HepG2 (cell line): ENCODE data around the gene KLHL18. TPM values are rescaled to one million over a fixed set of nuclear protein-coding genes. Genes with fewer than 3 reads are reported as not detected.

Source experiments
- FOXA3 ChIP-seq: IDR thresholded peaks from 2 replicates; pipeline ENCODE4 v1.6.1; 2016; ENCODE audit warnings: missing genetic modification reagents, missing compliant biosample characterization
- FOXP1 ChIP-seq, 2 experiments: fragments of 450-650 bp in 1 of 2; IDR thresholded peaks; 2 replicates each; pipeline ENCODE4 v1.6.1; 2017 to 2018; ENCODE audit warnings: antibody characterized with exemption in 1 of 2
- GRHL1 ChIP-seq: sonication (generic); formaldehyde crosslinking; conservative IDR thresholded peaks from 2 replicates; pipeline ENCODE4 v1.8.0; 2022; ENCODE audit warnings: missing genetic modification reagents
- KDM4B ChIP-seq: sonication (generic); formaldehyde crosslinking; IDR thresholded peaks from 2 replicates; pipeline ENCODE4 v1.4.0; 2020; ENCODE audit warnings: missing genetic modification reagents
- MAZ ChIP-seq, 2 experiments: sonication (generic) in 1 of 2; formaldehyde crosslinking in 1 of 2; IDR thresholded peaks; 2 replicates each; pipeline versions ENCODE4 v1.5.0 to v1.6.1; 2012 to 2020; ENCODE audit warnings: low read depth in 2 of 2, mild to moderate bottlenecking in 2 of 2, borderline replicate concordance in 1 of 2, improper control_type of control experiment in 1 of 2, low read length in 1 of 2, missing genetic modification reagents in 1 of 2, moderate library complexity in 1 of 2
- MBNL3 ChIP-seq: fragments of 250-450 bp; sonication (Bioruptor Pico); conservative IDR thresholded peaks from 2 replicates; pipeline ENCODE4 v1.8.0; 2022; ENCODE audit warnings: mild to moderate bottlenecking, inconsistent platforms
- MTF2 ChIP-seq: sonication (generic); formaldehyde crosslinking; IDR thresholded peaks from 2 replicates; pipeline ENCODE4 v1.5.0; 2020; ENCODE audit warnings: missing genetic modification reagents, borderline replicate concordance
- NBN ChIP-seq: fragments of 450-650 bp; conservative IDR thresholded peaks from 2 replicates; pipeline ENCODE4 v1.6.1; 2017
- NKX3-1 ChIP-seq: sonication (generic); formaldehyde crosslinking; IDR thresholded peaks from 2 replicates; pipeline ENCODE4 v1.5.0; 2020; ENCODE audit warnings: missing genetic modification reagents
- PRMT3 ChIP-seq: sonication (generic); formaldehyde crosslinking; IDR thresholded peaks from 2 replicates; pipeline ENCODE4 v1.8.1; 2022; ENCODE audit warnings: low read depth, mild to moderate bottlenecking, moderate library complexity, missing genetic modification reagents, borderline replicate concordance
- REPIN1 ChIP-seq: sonication (generic); formaldehyde crosslinking; IDR thresholded peaks from 2 replicates; pipeline ENCODE4 v1.8.0; 2022; ENCODE audit warnings: missing genetic modification reagents, low read depth, mild to moderate bottlenecking, borderline replicate concordance
- SPEN ChIP-seq: sonication (generic); formaldehyde crosslinking; IDR thresholded peaks from 2 replicates; pipeline ENCODE4 v1.5.1; 2020; ENCODE audit warnings: low read depth, mild to moderate bottlenecking, missing genetic modification reagents
- UBTF ChIP-seq: sonication (generic); formaldehyde crosslinking; IDR thresholded peaks from 2 replicates; pipeline ENCODE4 v1.4.0; 2020; ENCODE audit warnings: mild to moderate bottlenecking, missing genetic modification reagents
- ZBTB40 ChIP-seq, 2 experiments: fragments of 450-650 bp in 1 of 2; sonication (generic) in 1 of 2; formaldehyde crosslinking in 1 of 2; IDR thresholded peaks; 2 replicates each; pipeline versions ENCODE4 v1.6.1 to v1.8.0; 2016 to 2022; ENCODE audit warnings: antibody characterized with exemption in 1 of 2, mild to moderate bottlenecking in 1 of 2, missing genetic modification reagents in 1 of 2
- polyA plus RNA-seq, 8 experiments: library from polyadenylated mRNA; depleted of rRNA in 3 of 8; stranded (reverse) in 7 of 8; unstranded in 1 of 8; fragments of >200 nt; fragmentation: Illumina TruSeq in 4 of 8; extraction: Trizol in 4 of 8; gene quantifications; 2 replicates each; pipeline versions ENCODE4 v1.2.1 to v1.2.3, GENCODE V29; 2011 to 2016; ENCODE audit warnings: low read depth in 4 of 8, missing spikeins in 1 of 8, mixed read lengths in 1 of 8; ENCODE audit not compliant: insufficient read depth in 1 of 8
- total RNA-seq, 5 experiments: library from RNA; depleted of rRNA; stranded (reverse); fragments of >200 nt; fragmentation: Illumina TruSeq; extraction: Trizol; gene quantifications; 2 replicates each; pipeline ENCODE4 v1.2.3, GENCODE V29; 2016; ENCODE audit warnings: low read depth in 1 of 5

The KLHL18 gene
- total and polyA plus RNA-seq, 2 of the 13 experiments (the other 11 are each of a cell fraction or from before 2014, with no cell fraction given), result 17.5 to 18.8 TPM

GRCh38 chr3:47282424-47283192, at the start of gene KLHL18, which contains the start of gene KIF9 (continued):
- TF ChIP-seq NKX3-1 (CRISPR knock-in tag) (no peak), REPIN1 (CRISPR knock-in tag) (peak; percentile 91; the same call in 1 of the 2 replicates), MTF2 (CRISPR knock-in tag) (no peak), MBNL3 (no peak), PRMT3 (CRISPR knock-in tag) (no peak), FOXP1 (IDR thresholded peaks at IDR 0.05) (no peak), FOXP1 (CRISPR knock-in tag; IDR thresholded peaks at IDR 0.05) (no peak), MAZ (IDR thresholded peaks at IDR 0.05; ENCODE audit: borderline replicate concordance, low read depth, low read length) (peak; percentile 78; the same call in 1 of the 2 replicates), MAZ (CRISPR knock-in tag; IDR thresholded peaks at IDR 0.05; ENCODE audit: low read depth) (peak; percentile 87), NBN (no peak), ZBTB40 (IDR thresholded peaks at IDR 0.05) (peak; percentile 69), ZBTB40 (CRISPR knock-in tag; IDR thresholded peaks at IDR 0.05) (peak; percentile 82), FOXA3 (peak; percentile 99), GRHL1 (no peak), UBTF (CRISPR knock-in tag) (peak; percentile 92), KDM4B (CRISPR knock-in tag) (no peak; the same call in 1 of the 2 replicates), SPEN (CRISPR knock-in tag) (peak; percentile 94)
